HG03159 (cell line): ENCODE data around the gene MORN1.
"Not testable (repeated sequence)": the region's sequence is repeated elsewhere in the genome, so short reads cannot be mapped to it uniquely, and the experiment has no call there.

Experiments
- ATAC-seq: cut with Tn5 transposase; IDR thresholded peaks from one replicate; pipeline ENCODE4 v1.9.1; 2021; ENCODE audit warnings: mild to moderate bottlenecking, moderate library complexity; ENCODE audit not compliant: unreplicated experiment

Gene MORN1

GRCh38 chr1:2391041-2391930 is at the start of gene MORN1, which contains the start of gene RER1:
Gene MORN1, minus strand, starts transcription at chr1:2391554. Its CDS starts 21 bp downstream, at chr1:2391533.
Gene RER1, plus strand, starts transcription at chr1:2391841. Its CDS starts 3,950 bp downstream, at chr1:2395791.
- ATAC-seq, result peak; percentile 87

DNA sequence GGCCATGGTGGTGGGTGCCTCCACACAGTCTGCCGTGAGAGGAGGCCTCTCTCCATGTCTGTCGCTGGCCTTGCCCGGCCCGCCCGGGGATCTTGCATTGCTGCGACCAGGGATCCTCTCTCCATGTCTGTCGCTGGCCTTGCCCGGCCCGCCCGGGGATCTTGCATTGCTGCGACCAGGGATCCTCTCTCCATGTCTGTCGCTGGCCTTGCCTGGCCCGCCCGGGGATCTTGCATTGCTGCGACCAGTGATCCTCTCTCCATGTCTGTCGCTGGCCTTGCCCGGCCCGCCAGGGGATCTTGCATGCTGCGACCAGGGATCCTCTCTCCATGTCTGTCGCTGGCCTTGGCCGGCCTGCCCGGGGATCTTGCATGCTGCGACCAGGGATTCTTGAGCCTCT is 49.0 kb upstream of the MORN1 start:
- ATAC-seq, result not testable (repeated sequence)

DNA sequence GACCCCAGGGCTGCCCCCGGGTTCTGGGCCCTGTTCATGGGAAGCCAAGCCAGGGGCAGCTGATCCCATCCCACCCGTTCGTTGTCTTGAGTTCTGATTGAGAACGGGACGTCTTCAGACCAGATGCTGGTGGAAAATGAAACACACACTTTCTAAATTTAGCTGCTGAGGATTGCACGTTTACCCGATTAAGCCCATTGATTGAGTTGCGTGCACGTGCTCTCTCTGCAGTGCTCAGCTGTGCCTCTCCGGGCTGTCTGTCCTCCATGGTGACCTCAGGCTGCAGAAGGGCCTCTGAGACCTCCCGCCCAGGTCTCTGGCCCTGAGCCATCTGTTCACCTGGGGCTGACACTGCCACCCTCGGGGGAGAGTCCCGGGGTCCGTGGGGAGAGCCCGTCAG is 48.0 kb upstream of the MORN1 start:
- ATAC-seq, result no peak

GRCh38 chr1:2438641-2439040 is 47.3 kb upstream of the MORN1 start:
- ATAC-seq, result no peak

DNA sequence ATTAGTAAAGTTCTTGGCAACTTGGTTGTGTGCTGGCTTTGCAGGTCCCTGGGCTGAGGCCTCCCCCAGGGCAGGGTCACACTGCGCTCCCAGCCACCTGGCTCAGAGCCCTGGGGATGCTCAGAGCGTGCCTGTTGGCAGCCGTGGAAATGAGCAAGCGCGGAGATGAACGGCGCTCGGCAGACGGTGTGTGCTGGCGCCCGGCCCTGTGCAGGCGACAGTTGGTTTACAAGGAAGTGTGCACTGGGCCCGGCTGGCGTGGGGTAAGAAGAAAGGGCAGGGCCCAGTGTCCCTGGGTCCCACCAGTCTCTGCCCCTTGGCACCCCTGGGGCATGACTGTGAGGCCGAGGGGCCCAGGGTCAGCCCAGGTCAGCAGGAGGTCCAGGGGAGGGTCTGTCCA is 46.7 kb upstream of the MORN1 start:
- ATAC-seq, result no peak

- ATAC-seq, result no peak
Measured at GRCh38 chr1:2437617-2438016, 46.3 kb upstream of the MORN1 start.

GRCh38 chr1:2436876-2437275 is 45.5 kb upstream of the MORN1 start:
- ATAC-seq, result no peak

- ATAC-seq, result no peak
Measured at GRCh38 chr1:2435746-2436355, 44.5 kb upstream of the MORN1 start.

GRCh38 chr1:2435091-2435490 is 43.7 kb upstream of the MORN1 start:
- no peak for ATAC-seq

GRCh38 chr1:2433936-2434655 is 42.7 kb upstream of the MORN1 start:
- no peak for ATAC-seq

GRCh38 chr1:2433196-2433595 is 41.8 kb upstream of the MORN1 start:
- no peak for ATAC-seq

GRCh38 chr1:2432441-2432844 is 41.1 kb upstream of the MORN1 start:
- no peak for ATAC-seq

GRCh38 chr1:2431518-2431917 is 40.2 kb upstream of the MORN1 start:
- ATAC-seq, result no peak

GRCh38 chr1:2431103-2431502 is 39.7 kb upstream of the MORN1 start:
- ATAC-seq, result no peak

GRCh38 chr1:2430592-2430973 is 39.2 kb upstream of the MORN1 start:
- ATAC-seq, result no peak

DNA sequence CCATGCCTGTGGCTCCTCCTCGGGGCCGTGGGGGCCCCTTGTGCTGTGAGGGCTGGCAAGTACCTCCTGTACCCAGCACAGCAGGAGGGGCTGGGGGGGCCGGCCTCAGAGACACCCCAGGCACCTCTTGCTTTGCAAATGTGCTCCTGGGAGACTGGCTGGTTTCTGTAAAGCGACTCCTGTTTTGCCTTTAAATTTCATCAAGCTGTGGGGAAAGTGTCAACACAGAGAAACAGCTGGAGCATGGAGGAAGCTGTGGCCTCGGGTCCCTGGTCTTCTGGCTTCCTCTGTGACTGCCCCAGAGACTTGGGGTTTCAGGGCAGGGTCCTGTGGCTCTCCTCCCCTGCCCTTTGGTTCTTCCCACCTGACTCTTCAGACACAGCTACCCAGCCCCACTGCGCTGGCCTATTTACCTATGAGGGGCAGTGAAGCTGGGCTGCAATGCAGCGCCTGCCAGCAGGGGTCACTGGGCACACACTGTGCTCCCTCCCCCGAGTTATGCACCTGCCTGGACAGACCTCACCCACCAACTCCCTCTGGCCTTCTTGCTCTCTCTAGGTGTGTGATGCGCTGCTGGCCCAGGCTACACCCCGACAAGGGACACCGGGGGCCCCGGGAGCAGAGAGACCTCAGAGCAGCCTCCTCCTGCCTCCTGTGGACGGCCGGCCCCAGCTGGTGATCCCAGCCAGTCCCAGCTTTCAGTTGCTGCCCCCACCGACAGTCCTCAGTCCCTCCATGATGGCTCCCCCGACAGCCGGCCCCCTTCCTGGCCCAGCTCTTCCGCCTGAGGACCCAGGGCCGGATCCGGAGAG is 38.6 kb upstream of the MORN1 start:
- ATAC-seq, result no peak

GRCh38 chr1:2428490-2428889 is 37.1 kb upstream of the MORN1 start:
- no peak for ATAC-seq

GRCh38 chr1:2427976-2428375 is 36.6 kb upstream of the MORN1 start:
- ATAC-seq, result no peak

DNA sequence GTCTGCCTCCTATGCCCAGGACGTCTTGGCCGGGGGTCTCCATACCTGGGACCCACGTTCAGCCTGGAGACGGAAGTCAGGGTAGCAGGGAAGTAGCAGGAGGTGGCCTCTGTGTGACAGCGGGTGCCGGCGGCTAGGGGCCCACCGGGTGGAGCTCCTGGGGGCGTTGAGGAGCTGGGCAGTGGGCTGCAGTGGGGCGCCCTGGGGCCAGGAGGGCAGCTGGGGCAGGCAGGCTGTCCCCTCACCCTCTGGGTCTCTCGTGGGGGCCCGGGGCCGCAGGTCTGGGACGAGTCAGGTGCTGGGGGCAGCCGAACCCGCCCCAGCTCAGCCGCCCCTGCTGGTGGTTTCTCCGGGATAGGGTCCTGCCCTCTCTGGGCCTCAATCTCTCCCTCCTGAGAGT is 35.7 kb upstream of the MORN1 start:
- ATAC-seq, result no peak

DNA sequence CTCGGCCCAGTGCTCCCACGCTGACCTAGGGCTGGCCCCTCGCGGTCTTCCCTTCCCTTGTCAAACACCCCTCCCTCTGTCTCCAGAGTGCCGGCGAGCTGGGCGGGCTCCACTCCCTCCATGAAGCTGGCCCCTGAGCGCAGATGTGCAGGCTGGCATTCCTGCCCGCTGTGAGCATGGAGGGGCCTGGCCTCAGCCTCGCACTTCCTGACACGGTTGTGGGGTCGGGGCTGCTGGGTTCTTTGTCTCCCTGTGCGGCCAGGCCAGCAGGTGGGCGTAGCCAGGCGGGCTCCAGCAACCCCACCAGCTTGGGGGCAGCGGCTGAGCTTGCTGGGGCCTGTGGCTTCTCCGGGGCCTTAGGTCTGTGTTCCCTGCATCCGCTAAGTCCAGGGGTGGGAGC is 35.2 kb upstream of the MORN1 start:
- no peak for ATAC-seq

DNA sequence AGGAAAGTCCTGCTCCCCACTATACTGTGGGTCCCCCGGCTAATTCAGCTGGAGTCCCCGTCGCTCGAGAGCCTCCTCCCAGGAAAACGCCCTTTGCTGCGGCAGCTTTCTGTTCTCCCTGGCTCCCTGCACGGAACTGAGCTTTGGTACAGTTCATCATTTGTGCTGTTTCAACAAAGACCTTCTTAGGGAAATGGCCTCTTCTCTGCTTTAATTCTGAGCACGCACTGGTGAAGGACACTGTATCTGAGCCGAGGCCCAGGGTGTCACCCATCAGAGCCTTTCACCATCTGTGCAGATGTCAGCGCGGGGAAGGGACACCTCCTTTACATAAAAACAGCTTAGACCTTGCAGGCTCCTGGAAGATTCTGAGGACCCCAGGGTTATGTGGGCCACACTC is 34.5 kb upstream of the MORN1 start:
- no peak for ATAC-seq
